ENCODE data around the gene DVL1. TPM values are rescaled to one million over a fixed set of nuclear protein-coding genes. Genes with fewer than 3 reads are reported as not detected.

Gene DVL1
- total and polyA plus RNA-seq, 9 of the 15 experiments (the other 6 are each of a cell fraction or from before 2014, with no cell fraction given) = 0.62 to 135 (median 24.3) TPM

- TF ChIP-seq TEAD1 (CRISPR knock-in tag; IDR thresholded peaks at IDR 0.05) (peak in 1 of 2 experiments; percentile 56; a peak in 1 of 4 replicates), AFF4 (CRISPR knock-in tag; IDR thresholded peaks at IDR 0.05) (no peak), SIRT6 (IDR thresholded peaks at IDR 0.05; ENCODE audit: low read depth, low read length) (no peak), PHF21A (IDR thresholded peaks at IDR 0.05; ENCODE audit: borderline replicate concordance, low read depth) (no peak), HSF4 (CRISPR knock-in tag; IDR thresholded peaks at IDR 0.05; ENCODE audit: borderline replicate concordance) (no peak), BRD9 (IDR thresholded peaks at IDR 0.05; ENCODE audit: low read depth, partially characterized antibody) (no peak), MAFG (tag; conservative IDR thresholded peaks at IDR 0.05) (no peak), CBX8 (IDR thresholded peaks at IDR 0.05; ENCODE audit: borderline replicate concordance, extremely low read depth, low read depth, low read length, poor library complexity, severe bottlenecking) (no peak), ZNF436 (CRISPR knock-in tag; IDR thresholded peaks at IDR 0.05) (no peak), ZBTB40 (IDR thresholded peaks at IDR 0.05) (peak; percentile 81), ZBTB40 (CRISPR knock-in tag; IDR thresholded peaks at IDR 0.05) (no peak), ZKSCAN3 (CRISPR knock-in tag; IDR thresholded peaks at IDR 0.05) (no peak), PATZ1 (CRISPR knock-in tag; IDR thresholded peaks at IDR 0.05; ENCODE audit: borderline replicate concordance) (no peak), ZNF124 (CRISPR knock-in tag; IDR thresholded peaks at IDR 0.05) (no peak)
These were observed 14.4 kb downstream of the DVL1 start (continued) for GRCh38 chr1:1334835-1335234.
